Measurements from ENCODE around the gene KLHL29.

KLHL29 gene

GRCh38 chr2:23478933-23479683 lies 94.1 kb downstream of the KLHL29 start:
- DNase-seq, result no peak

GRCh38 chr2:23480957-23481797 lies 96.2 kb downstream of the KLHL29 start:
- no peak for DNase-seq

GRCh38 chr2:23482188-23482587 lies 97.2 kb downstream of the KLHL29 start:
- DNase-seq, result no peak

- no peak for DNase-seq
Measured at GRCh38 chr2:23482607-23483006, 97.6 kb downstream of the KLHL29 start.

GRCh38 chr2:23483791-23484190 lies 98.8 kb downstream of the KLHL29 start:
- no peak for DNase-seq

GRCh38 chr2:23484275-23484674 lies 99.3 kb downstream of the KLHL29 start:
- DNase-seq, result no peak

- DNase-seq, result no peak
Measured at GRCh38 chr2:23484767-23485166, 99.8 kb downstream of the KLHL29 start.

- DNase-seq, result no peak
Measured at GRCh38 chr2:23485261-23485660, 100.3 kb downstream of the KLHL29 start.

GRCh38 chr2:23485841-23486683 lies 101.1 kb downstream of the KLHL29 start:
- DNase-seq, result no peak

- DNase-seq, result no peak
Measured at GRCh38 chr2:23486684-23487075, 101.7 kb downstream of the KLHL29 start.

- DNase-seq, result no peak
Measured at GRCh38 chr2:23487735-23488492, 102.9 kb downstream of the KLHL29 start.

GRCh38 chr2:23488584-23488983 lies 103.6 kb downstream of the KLHL29 start:
- DNase-seq, result no peak

GRCh38 chr2:23489471-23490322 lies 104.7 kb downstream of the KLHL29 start:
- no peak for DNase-seq

GRCh38 chr2:23491591-23492336 lies 106.8 kb downstream of the KLHL29 start:
- DNase-seq, result no peak

GRCh38 chr2:23492337-23492675 lies 107.3 kb downstream of the KLHL29 start:
- no peak for DNase-seq

GRCh38 chr2:23492921-23493320 lies 107.9 kb downstream of the KLHL29 start:
- DNase-seq, result no peak

GRCh38 chr2:23493846-23494245 lies 108.9 kb downstream of the KLHL29 start:
- DNase-seq, result no peak

GRCh38 chr2:23494286-23494685 lies 109.3 kb downstream of the KLHL29 start:
- DNase-seq, result no peak

- no peak for DNase-seq
Measured at GRCh38 chr2:23495661-23496114, 110.7 kb downstream of the KLHL29 start.

- DNase-seq, result no peak
Measured at GRCh38 chr2:23496456-23496855, 111.5 kb downstream of the KLHL29 start.

GRCh38 chr2:23497063-23497462 lies 112.1 kb downstream of the KLHL29 start:
- no peak for DNase-seq

All from NCI-H1930 (cell line).